Stomach smooth muscle (tissue), 2 donors: ENCODE measurements around the gene GNB1.
"Not testable (repeated sequence)": the region's sequence is repeated elsewhere in the genome, so short reads cannot be mapped to it uniquely, and the experiment has no call there.

Experiments used
- H3K27ac ChIP-seq: one replicate; pipeline ENCODE4 v1.7.0; 2013; ENCODE audit warnings: mild to moderate bottlenecking, low read length, inconsistent platforms
- H3K27me3 ChIP-seq, 2 donors: one replicate each; pipeline ENCODE4 v1.7.0; 2013; ENCODE audit warnings: low read length in 2 of 2; ENCODE audit not compliant: insufficient read depth in 2 of 2, control insufficient read depth in 1 of 2
- H3K36me3 ChIP-seq, 2 donors: one replicate each; pipeline ENCODE4 v1.7.0; 2013; ENCODE audit warnings: low read length in 2 of 2; ENCODE audit not compliant: control insufficient read depth in 2 of 2, insufficient read depth in 2 of 2
- H3K4me1 ChIP-seq: one replicate; pipeline ENCODE4 v1.7.0; 2013; ENCODE audit warnings: low read length; ENCODE audit not compliant: control insufficient read depth, insufficient read depth
- H3K4me3 ChIP-seq, 2 donors: one replicate each; pipeline ENCODE4 v1.7.0; 2013; ENCODE audit warnings: low read length in 2 of 2
- H3K9ac ChIP-seq, 2 donors: one replicate each; pipeline ENCODE4 v1.7.0; 2013; ENCODE audit warnings: low read length in 2 of 2, mild to moderate bottlenecking in 1 of 2
- H3K9me3 ChIP-seq, 2 donors: one replicate each; pipeline ENCODE4 v1.7.0; 2013; ENCODE audit warnings: low read length in 2 of 2; ENCODE audit not compliant: control insufficient read depth in 2 of 2
- donor health status: healthy.
- donor health status: Pancreatic carcinoma.

GNB1 gene

DNA sequence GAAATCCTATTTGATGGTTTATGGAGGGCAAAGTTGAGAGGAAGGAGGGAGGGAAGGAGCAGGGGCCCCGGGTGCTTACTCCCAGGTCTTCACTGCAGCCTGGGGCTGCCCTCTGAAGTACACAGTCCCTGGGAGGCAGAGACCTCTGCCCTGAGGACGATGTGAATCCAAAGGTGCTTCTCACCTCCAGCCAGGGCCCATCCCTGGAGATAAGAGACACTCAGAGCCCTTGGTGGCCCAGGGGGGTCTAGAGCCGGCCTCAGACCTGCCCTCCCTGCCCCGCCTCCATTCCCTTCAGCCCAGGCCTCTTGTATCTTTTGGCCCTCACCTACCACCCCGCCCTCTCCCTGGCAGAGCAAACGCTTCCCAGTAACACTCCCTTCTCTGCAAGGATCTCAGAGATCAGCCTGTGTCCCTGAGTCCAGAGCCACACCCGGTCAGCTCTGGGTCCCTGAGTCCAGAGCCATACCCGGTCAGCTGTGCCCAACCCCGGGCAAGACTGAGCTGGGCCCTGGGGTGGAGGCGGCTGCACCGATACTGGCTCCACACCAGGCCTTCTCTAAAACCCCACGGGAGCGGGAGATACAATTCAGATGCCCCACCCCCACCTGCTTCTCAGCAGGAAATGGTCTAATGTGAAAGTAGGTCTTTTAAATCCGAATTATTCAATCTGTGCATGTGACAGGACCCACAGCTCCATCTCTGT lies 3.6 kb upstream of the GNB1 start:
- Histone ChIP-seq H3K36me3 (no peaks in the 10 kb centered on the region), H3K9ac (no peak overlapping the region), H3K27ac (no peak overlapping the region), H3K4me1 (peaks cover 26% of the 10 kb centered on the region), H3K4me3 (peak overlapping the region in 1 of 2 donors; percentile 29), H3K27me3 (peaks cover 14 to 25% of the 10 kb centered on the region in 2 donors), H3K9me3 (no peaks in the 10 kb centered on the region)

- peaks cover 14 to 25% of the 10 kb centered on the region in 2 donors for H3K27me3 ChIP-seq
- peaks cover 31% of the 10 kb centered on the region for H3K4me1 ChIP-seq
- no peak overlapping the region for H3K4me3 ChIP-seq
- H3K36me3 ChIP-seq = no peaks in the 10 kb centered on the region
- H3K27ac ChIP-seq = no peak overlapping the region
- no peak overlapping the region for H3K9ac ChIP-seq
- no peaks in the 10 kb centered on the region for H3K9me3 ChIP-seq
These were observed 3.1 kb upstream of the GNB1 start for GRCh38 chr1:1893997-1894353.

DNA sequence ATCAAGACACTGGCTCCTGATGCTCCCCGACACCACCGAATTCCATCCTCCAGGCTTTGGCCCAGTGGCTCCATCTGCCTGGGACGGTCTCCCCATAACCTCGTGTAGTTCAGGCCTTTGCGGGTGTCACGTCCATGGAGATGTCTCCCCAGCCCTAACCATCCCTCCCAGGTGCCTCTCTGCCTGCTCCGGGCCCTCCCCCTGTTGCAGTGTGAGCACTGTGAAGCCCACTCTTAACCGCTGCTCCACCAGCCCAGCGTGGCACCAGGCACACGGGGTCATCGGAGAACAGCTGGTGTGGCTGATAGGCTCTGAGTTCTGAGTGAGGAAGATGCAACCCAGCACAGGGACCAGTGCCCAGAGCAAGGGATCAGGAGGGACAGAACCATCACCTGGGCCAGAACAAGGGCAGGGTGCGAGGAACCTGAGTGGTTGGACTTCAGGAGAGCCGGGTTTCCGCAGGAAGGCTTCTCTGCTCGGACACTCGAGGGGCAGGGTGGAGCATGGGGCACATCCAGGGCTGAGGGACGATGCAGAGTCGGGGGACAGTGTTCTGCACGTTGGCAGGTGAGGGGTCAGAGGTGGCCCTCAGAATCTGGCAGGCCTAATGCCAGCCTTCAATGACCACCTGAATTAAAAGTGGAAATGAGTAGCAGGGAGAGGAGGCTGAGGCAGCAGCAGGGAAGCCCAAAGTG lies 2.6 kb upstream of the GNB1 start:
- no peaks in the 10 kb centered on the region for H3K36me3 ChIP-seq
- no peak overlapping the region for H3K4me3 ChIP-seq
- peaks cover 36% of the 10 kb centered on the region for H3K4me1 ChIP-seq
- no peaks in the 10 kb centered on the region for H3K9me3 ChIP-seq
- H3K27me3 ChIP-seq = peaks cover 14 to 25% of the 10 kb centered on the region in 2 donors
- no peak overlapping the region for H3K27ac ChIP-seq
- no peak overlapping the region for H3K9ac ChIP-seq

DNA sequence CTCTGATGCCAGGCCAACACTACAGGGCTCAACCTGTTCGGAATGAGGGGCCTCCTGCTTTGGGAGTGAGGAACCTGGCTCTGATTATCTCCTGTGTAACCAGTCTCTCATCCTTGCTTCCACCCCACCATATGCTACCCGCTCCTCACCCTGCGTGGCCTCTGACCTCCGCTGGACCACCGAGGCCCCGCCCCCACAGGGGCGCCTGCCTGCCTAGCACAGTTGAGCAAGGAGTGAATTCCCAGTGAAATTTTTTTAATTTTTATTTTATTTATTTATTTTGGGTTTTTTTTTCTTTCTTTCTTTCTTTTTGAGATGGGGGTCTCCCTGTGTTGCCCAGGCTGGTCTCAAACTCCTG lies 1.9 kb upstream of the GNB1 start:
- Histone ChIP-seq H3K27ac (peak overlapping the region; percentile 64), H3K4me3 (peak overlapping the region in 1 of 2 donors; percentile 78), H3K27me3 (peaks cover 14 to 25% of the 10 kb centered on the region in 2 donors), H3K36me3 (no peaks in the 10 kb centered on the region), H3K9ac (no peak overlapping the region), H3K9me3 (no peaks in the 10 kb centered on the region), H3K4me1 (peaks cover 38% of the 10 kb centered on the region)

DNA sequence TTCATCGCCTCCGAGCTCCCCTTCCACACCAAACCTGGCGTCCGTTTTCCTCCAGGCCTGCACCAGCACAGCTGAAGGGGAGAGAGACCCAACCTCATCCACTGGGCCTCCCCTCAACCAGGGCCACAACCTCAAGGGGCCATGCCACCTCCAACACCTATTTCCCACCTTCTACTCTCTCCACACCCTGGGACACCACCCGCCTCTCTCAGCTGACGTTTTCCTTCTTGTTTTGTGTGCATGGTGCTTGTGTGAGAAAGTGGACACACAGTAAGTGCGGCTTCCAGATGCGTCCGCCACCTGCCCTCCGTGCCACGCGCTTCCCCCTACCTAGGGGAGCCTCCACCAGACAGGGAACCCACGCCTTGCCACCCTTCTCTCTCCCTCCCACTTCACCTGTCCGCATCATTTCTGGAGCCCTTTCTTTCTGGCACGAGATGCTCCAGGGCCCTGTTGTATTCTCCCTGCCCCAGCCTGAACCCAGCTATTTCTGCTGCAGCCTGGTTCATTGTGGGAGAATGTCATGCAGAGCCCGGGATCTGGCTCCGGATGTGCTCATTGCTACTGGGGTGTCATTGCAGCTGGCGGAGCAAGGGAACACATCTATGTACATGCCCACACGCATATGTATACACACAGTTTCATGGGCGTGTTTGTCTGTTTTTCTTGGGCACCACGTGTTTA lies 1.3 kb upstream of the GNB1 start:
- Histone ChIP-seq H3K27ac (peak overlapping the region; percentile 64), H3K27me3 (peaks cover 14 to 25% of the 10 kb centered on the region in 2 donors), H3K9me3 (no peaks in the 10 kb centered on the region), H3K4me3 (peak overlapping the region; percentile 69 to 78), H3K36me3 (no peaks in the 10 kb centered on the region), H3K4me1 (peaks cover 38% of the 10 kb centered on the region), H3K9ac (peak overlapping the region; percentile 60 to 75)

GRCh38 chr1:1891349-1892078 lies 627 bp upstream of the GNB1 start:
- H3K9ac ChIP-seq = peak overlapping the region; percentile 64 to 75
- peak overlapping the region; percentile 64 for H3K27ac ChIP-seq
- H3K9me3 ChIP-seq = no peaks in the 10 kb centered on the region
- H3K27me3 ChIP-seq = peaks cover 14 to 25% of the 10 kb centered on the region in 2 donors
- H3K4me3 ChIP-seq = peak overlapping the region; percentile 69 to 81
- no peaks in the 10 kb centered on the region for H3K36me3 ChIP-seq
- H3K4me1 ChIP-seq = peaks cover 38% of the 10 kb centered on the region

DNA sequence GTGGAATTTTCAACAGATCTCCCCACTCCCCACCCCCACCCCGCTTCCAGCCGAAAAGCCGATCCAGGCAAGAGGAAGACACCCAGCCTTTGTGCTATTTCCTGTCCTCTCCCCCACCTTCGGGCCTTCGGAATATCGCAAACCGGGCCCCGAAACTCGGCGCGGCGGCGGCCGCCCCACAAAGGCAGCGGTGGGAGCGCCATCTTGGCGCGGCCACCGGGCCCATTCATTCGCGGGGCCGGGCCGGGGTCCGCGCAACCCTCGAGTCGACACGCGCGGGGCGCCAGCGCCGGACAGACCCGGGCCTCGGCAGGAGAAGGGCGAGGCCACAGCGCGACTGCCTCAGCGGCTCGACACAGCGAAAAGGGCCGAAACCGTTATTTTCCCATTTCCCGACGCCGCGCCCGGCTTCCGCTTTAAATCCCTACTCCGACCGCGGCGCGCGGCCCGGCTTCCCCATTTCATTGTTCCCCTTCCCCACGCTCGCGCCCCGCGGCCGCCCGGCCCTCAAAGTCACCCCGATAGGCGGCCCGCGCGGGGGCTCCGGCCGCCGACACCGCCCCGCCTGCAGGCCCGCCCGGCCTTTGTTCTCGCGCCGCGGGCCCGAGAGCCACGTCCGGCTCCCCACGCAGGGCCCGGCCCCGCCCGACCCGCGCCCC lies 911 bp downstream of the GNB1 start:
- peaks cover 4 to 13% of the 10 kb centered on the region in 2 donors for H3K27me3 ChIP-seq
- H3K9ac ChIP-seq = peak overlapping the region; percentile 58 to 80
- H3K4me3 ChIP-seq = peak overlapping the region; percentile 79 to 81
- no peaks in the 10 kb centered on the region for H3K9me3 ChIP-seq
- no peaks in the 10 kb centered on the region for H3K36me3 ChIP-seq
- H3K4me1 ChIP-seq = peaks cover 40% of the 10 kb centered on the region
- peak overlapping the region; percentile 60 for H3K27ac ChIP-seq

DNA sequence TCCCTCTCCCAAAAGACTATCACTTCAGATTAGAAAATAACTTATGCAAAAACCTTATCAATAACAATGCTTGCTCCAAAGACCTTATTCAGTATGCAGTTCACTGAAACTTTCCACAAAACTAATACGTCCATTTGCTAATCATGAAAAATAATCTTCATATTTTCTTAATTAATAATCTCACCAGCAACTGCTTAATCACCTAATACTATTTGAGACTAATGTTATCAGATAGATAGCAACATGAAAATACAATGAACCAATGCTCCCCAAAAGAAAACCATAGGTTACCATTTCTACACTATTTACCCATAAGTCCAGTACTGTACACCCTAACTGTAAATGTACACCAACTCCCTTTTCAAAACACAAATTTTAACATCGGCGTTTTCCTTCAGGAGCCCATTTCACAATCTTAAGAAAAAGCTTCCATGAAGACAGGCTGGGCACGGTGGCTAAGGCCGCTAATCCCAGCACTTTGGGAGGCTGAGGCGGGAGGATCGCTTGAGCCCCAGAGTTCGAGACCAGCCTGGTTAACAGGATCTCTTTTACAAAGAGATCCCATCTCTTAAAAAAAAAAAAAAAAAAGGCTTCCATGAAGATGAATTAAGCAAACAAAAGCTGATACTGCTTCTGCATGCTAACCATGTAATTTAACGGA lies 1.7 kb downstream of the GNB1 start:
- Histone ChIP-seq H3K9ac (peak overlapping the region in 1 of 2 donors; percentile 80), H3K27me3 (peaks cover 0 to 5% of the 10 kb centered on the region in 2 donors), H3K36me3 (no peaks in the 10 kb centered on the region), H3K4me1 (peaks cover 33% of the 10 kb centered on the region), H3K4me3 (peak overlapping the region; percentile 79 to 81), H3K9me3 (no peaks in the 10 kb centered on the region), H3K27ac (peak overlapping the region; percentile 60)

DNA sequence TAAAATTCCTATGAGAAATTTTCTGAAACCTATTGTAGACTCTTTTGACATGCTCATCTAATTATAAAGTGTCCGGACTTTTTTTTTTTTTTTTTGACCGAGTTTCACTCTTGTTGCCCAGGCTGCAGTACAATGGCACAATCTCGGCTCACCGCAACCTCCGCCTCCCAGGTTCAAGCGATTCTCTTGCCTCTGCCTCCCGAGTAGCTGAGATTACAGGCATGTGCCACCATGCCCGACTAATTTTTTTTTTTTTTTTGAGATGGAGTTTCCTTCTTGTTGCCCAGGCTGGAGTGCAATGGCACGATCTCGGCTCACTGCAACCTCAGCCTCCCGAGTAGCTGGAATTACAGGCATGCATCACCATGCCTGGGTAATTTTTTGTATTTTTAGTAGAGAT lies 7.0 kb downstream of the GNB1 start:
- H3K27me3 ChIP-seq, H3K36me3 ChIP-seq, H3K4me3 ChIP-seq, H3K9ac ChIP-seq, H3K9me3 ChIP-seq, H3K27ac ChIP-seq: not testable (repeated sequence)
- H3K4me1 ChIP-seq = peaks cover 26% of the 10 kb centered on the region
